Astrocyte of the hippocampus (primary cell): ENCODE results near the gene HNF4A.
A peak's percentile ranks its signal among the peaks of the same experiment; 100 is the strongest.

Source experiments
- DNase-seq: peaks from one replicate; pipeline ENCODE4 v3.0.0; 2011; ENCODE audit warnings: low read depth, low spot score

The HNF4A gene

GRCh38 chr20:44442298-44443070, 87.0 kb downstream of the HNF4A start:
- DNase-seq: no peak

GRCh38 chr20:44445742-44446710, 90.5 kb downstream of the HNF4A start:
- no peak for DNase-seq

GRCh38 chr20:44447827-44448419, 92.4 kb downstream of the HNF4A start:
- no peak for DNase-seq

GRCh38 chr20:44448753-44449546, 93.5 kb downstream of the HNF4A start:
- DNase-seq: no peak

- no peak for DNase-seq
Measured at GRCh38 chr20:44449864-44450263, 94.4 kb downstream of the HNF4A start.

GRCh38 chr20:44450281-44450889, 94.9 kb downstream of the HNF4A start:
- no peak for DNase-seq

- DNase-seq: no peak
Measured at GRCh38 chr20:44450903-44451450, 95.5 kb downstream of the HNF4A start.

- no peak for DNase-seq
Measured at GRCh38 chr20:44454306-44454963, 98.9 kb downstream of the HNF4A start.

GRCh38 chr20:44455126-44455525, 99.6 kb downstream of the HNF4A start:
- no peak for DNase-seq

- DNase-seq: no peak
Measured at GRCh38 chr20:44456611-44457010, 101.1 kb downstream of the HNF4A start.

GRCh38 chr20:44457016-44457415, 101.5 kb downstream of the HNF4A start:
- no peak for DNase-seq

- no peak for DNase-seq
Measured at GRCh38 chr20:44459271-44459670, 103.8 kb downstream of the HNF4A start.

- DNase-seq: peak; percentile 50
Measured at GRCh38 chr20:44460795-44461141, 105.3 kb downstream of the HNF4A start.

- no peak for DNase-seq
Measured at GRCh38 chr20:44461142-44461802, 105.8 kb downstream of the HNF4A start.

GRCh38 chr20:44461803-44462174, 106.3 kb downstream of the HNF4A start:
- no peak for DNase-seq

- no peak for DNase-seq
Measured at GRCh38 chr20:44463466-44463865, 108.0 kb downstream of the HNF4A start.

- DNase-seq: no peak
Measured at GRCh38 chr20:44464514-44464913, 109.0 kb downstream of the HNF4A start.

- DNase-seq: peak; percentile 40
Measured at GRCh38 chr20:44465001-44465560, 109.6 kb downstream of the HNF4A start.

- peak; percentile 71 for DNase-seq
Measured at GRCh38 chr20:44467289-44467883, 111.9 kb downstream of the HNF4A start.
